HG03139 (cell line): ENCODE results near the gene TRIM29.

Experiments used
- ATAC-seq: cut with Tn5 transposase; IDR thresholded peaks from one replicate; pipeline ENCODE4 v1.9.1; 2021; ENCODE audit not compliant: unreplicated experiment

TRIM29 gene

DNA sequence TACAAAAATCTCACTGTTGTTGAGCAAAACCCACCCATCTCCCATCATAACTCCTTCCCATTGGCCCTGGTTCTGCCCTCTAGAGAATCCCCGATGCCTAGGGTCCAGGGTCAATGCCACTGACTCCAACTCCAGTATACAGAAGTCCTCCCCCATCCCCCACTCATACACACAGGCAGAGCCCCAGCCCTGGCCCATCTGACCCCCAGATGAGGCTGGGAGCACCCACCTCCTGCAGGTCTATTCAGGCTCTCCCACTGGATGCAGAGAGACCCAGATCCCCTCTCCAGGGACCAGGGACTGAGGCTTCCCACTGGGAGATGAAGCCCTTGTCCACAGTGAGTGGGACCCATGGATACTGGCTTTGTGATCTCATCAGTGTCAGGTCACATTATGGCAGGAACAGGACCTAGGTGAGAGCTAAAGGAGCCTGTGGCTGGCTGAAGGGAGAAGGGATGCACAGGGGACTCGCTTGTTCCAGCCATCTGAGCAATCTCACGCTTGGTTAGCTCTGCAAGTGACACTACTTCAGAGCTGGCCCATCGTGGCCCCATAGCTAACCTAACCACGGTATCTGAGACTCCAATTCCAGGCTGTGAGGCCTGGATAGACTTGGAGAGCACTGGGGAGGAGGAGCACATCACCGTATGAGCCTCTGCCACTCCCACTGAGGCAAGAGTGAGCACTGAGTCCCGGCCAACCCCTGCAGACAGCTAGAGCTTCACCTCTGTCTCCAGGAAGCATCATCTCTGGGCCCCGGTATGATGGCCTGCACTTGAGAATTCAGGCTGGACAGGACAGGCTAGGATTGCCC, 35.7 kb downstream of the TRIM29 start:
- ATAC-seq = no peak

DNA sequence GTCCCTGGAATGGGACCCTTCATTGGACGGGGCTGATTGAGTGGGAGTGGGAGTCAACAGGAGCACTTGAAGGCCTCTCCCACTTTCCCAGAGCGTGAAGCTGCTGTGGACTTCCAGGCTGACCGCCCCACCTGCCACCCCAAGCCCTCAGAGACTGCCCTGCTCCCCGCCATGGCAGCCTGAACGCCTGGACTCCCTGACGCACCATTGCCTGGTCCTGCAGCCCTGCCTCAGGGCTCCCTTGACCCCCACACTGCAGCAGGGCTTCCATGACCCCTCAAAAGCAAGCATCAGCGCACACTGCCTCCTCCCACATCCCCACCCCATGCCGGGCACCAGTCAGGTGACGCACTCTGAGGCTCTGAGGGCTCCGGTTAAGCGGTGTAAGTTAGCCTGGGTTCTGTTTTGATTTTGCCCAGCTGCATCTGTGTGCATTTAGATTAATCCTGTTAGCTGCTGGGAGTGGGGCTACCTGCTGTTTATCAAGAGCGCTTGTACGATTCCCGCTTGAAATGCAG, 39.4 kb downstream of the TRIM29 start:
- ATAC-seq = no peak

- ATAC-seq = no peak
Observed at GRCh38 chr11:120097721-120098385, 40.1 kb downstream of the TRIM29 start.

GRCh38 chr11:120096369-120097191, 41.3 kb downstream of the TRIM29 start:
- ATAC-seq = no peak

DNA sequence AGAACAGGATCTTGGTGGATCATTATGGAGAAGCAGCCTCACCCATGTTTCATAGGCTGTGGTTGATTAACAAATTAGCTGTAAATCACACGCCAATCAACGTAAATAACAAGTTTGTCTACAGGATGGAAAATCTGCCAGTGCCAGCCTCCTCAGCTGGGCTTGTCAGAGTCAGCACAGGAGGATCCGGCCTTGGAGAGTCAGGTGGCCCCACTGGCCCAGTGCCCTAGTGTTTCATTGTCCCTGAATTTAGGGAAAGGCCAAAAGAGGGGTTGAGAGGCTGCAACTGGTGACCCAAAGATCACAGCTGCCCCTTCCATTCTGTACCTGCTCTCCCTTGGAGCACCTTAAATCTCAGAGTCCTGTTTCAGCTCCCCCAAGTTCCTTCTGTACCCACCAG, 42.4 kb downstream of the TRIM29 start:
- no peak for ATAC-seq

- no peak for ATAC-seq
Observed at GRCh38 chr11:120091701-120092100, 46.2 kb downstream of the TRIM29 start.

DNA sequence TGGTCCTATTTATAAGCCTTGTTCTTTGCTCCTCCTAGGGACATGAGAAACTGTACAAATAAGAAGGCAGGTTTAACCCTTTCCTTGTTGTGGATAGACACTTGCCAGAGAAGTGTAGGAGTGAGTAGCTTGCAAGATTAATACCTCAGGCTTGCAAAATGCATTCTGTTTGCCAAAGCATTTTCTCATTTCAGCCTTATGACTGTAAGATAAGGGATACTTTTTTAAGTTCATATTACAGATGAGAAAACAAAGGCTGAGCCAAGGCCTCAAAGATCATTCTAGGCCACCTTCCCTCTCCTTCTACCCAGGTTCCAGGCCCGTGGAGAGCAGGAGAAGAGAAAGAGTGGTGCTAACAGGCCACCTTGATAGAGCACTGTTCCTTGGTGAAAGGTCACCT, 46.8 kb downstream of the TRIM29 start:
- no peak for ATAC-seq

GRCh38 chr11:120090411-120090810, 47.5 kb downstream of the TRIM29 start:
- ATAC-seq = no peak

- no peak for ATAC-seq
Observed at GRCh38 chr11:120089036-120090001, 48.6 kb downstream of the TRIM29 start.

- ATAC-seq = no peak
Observed at GRCh38 chr11:120088056-120088455, 49.9 kb downstream of the TRIM29 start.

DNA sequence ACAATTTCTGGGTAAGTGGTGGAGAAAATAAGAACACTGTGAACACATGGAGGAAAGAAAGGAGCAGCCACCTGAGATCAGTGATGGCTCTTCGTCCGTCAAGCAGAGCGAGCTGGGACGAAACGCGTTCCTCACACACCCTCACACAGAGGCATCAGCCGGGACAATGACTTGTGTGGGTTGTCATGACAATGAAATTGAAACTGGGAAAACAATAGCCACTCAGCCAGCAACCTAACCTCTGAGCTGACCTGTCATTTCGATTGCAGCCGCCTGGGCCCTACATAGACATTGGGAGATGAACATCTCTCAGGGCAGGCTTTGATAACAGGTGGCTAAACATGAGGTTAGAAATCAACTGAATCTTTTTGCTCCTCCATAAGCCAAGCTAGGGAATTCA, 51.3 kb downstream of the TRIM29 start:
- ATAC-seq = no peak

- no peak for ATAC-seq
Observed at GRCh38 chr11:120079750-120080610, 57.9 kb downstream of the TRIM29 start.

GRCh38 chr11:120078397-120078796, 59.5 kb downstream of the TRIM29 start:
- no peak for ATAC-seq

GRCh38 chr11:120074076-120074475, 63.8 kb downstream of the TRIM29 start:
- no peak for ATAC-seq

DNA sequence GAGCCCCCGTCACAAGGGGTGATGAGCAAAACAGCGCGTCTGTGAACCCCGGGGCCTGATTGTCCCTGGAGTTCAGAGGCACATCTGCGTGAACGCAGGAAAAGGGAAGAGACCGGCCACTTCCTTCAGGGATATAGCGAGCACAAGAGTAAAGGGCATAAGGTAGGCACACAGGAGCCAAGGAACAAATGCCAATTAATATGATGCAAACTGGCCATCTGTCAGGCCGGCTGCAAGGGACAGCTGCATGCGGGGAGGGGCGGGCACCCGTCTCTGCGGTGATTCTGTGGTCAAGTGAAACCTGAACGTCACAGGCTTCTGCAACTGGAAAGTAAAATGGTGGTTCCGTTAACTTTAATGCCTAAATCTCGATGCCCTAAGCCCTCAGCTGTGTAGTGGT, 64.7 kb downstream of the TRIM29 start:
- ATAC-seq = no peak

GRCh38 chr11:120068114-120068573, 69.8 kb downstream of the TRIM29 start:
- ATAC-seq = no peak

DNA sequence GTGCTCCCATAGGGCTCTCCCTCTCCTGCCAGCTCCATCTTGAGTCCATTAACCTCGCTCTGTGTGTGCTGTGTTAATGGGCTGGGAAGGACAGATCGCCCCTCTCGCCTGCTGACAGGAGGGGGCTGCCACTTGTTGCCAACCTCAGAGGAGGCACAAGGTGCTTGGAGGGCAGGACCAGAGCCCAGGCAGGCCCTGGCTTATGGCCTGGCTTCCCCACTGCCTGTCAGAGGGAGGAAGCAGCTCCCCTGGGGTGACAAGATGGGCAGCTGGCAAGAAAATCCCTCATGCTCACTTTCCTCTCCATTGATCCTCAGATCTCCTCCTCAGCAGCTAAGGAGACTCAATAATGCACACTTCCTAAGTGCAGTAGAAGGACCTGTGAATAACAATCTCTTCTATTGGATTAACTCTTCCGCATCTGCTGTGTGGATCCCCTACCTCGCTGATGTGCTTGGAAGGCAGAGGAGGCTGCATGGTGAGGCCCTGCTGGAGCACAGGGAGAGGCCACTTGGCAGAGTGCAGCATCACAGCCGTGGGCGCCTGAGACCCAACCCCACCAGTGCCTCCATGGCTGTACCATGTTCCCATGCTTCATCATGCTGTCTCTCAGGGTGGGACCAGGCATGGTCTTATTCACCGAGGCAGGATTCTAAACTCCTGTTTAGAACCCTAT, 70.3 kb downstream of the TRIM29 start:
- no peak for ATAC-seq

- no peak for ATAC-seq
Observed at GRCh38 chr11:120066738-120067437, 71.0 kb downstream of the TRIM29 start.
